Transverse colon (tissue), 4 donors: ENCODE measurements around the gene GCLC. TPM values are rescaled to one million over a fixed set of nuclear protein-coding genes. Genes with fewer than 3 reads are reported as not detected.

Experiments used
- DNase-seq: peaks from one replicate; pipeline ENCODE4 v3.0.0-alpha.2; 2019
- H3K27ac ChIP-seq, 4 donors: fragments of 200-600 bp; sonication (generic); 2 replicates each; pipeline ENCODE4 v1.5.1; 2016 to 2018; ENCODE audit warnings: inconsistent platforms in 4 of 4
- H3K27me3 ChIP-seq: fragments of 200-600 bp; sonication (generic); 2 replicates; pipeline ENCODE4 v1.5.1; 2017; ENCODE audit warnings: inconsistent platforms
- H3K36me3 ChIP-seq, 4 donors: fragments of 200-600 bp; sonication (generic); 2 replicates each; pipeline ENCODE4 v1.5.1; 2017 to 2019; ENCODE audit warnings: inconsistent platforms in 4 of 4
- H3K4me1 ChIP-seq, 4 donors: fragments of 200-600 bp; sonication (generic); 2 replicates each; pipeline ENCODE4 v1.5.1; 2017 to 2020; ENCODE audit warnings: inconsistent platforms in 4 of 4
- H3K4me3 ChIP-seq, 4 donors: fragments of 200-600 bp; sonication (generic); 1 replicate in 1 of 4; 2 replicates in 3 of 4; pipeline versions ENCODE4 v1.5.1 to v1.6.1; 2017 to 2019; ENCODE audit warnings: inconsistent platforms in 4 of 4
- H3K9me3 ChIP-seq, 2 donors: fragments of 200-600 bp; sonication (generic); 2 replicates each; pipeline ENCODE4 v1.5.1; 2017 to 2019; ENCODE audit warnings: inconsistent platforms in 2 of 2
- CTCF ChIP-seq, 5 experiments: fragments of 200-600 bp in 3 of 5; fragments of 450-650 bp in 2 of 5; sonication (generic) in 3 of 5; IDR thresholded peaks; 1 replicate in 2 of 5; 2 replicates in 3 of 5; pipeline ENCODE4 v1.5.1; 2016 to 2017; ENCODE audit warnings: antibody characterized with exemption in 5 of 5, inconsistent platforms in 3 of 5, mild to moderate bottlenecking in 2 of 5, moderate library complexity in 1 of 5
- EP300 ChIP-seq: sonication (generic); formaldehyde crosslinking; IDR thresholded peaks from one replicate; pipeline ENCODE4 v1.6.1; 2017; ENCODE audit warnings: antibody characterized with exemption, low read depth
- POLR2A ChIP-seq: fragments of 450-650 bp; IDR thresholded peaks from one replicate; pipeline ENCODE4 v1.6.1; 2016; ENCODE audit warnings: antibody characterized with exemption, mild to moderate bottlenecking, moderate library complexity
- POLR2AphosphoS5 ChIP-seq, 3 donors: sonication (generic); formaldehyde crosslinking; IDR thresholded peaks; one replicate each; pipeline ENCODE4 v1.6.1; 2016; ENCODE audit warnings: antibody characterized with exemption in 3 of 3
- WGBS, 2 donors: methylation state at CpG; one replicate each; pipeline ENCODE4 v1.1.5; 2018; ENCODE audit warnings: low coverage in 1 of 2; 5-methylcytosine and 5-hydroxymethylcytosine counted together
- in situ Hi-C, 4 donors: fragments of 200-750 bp; cut with MboI; loops; one replicate each; pipeline versions ENCODE4 v1.15.0 to v1.15.1; 2017; ENCODE audit warnings: low sequenced_read_pairs in 3 of 4, low pct_ligation_motif_present in 1 of 4, low pct_unique_long_range_greater_than_20kb in 1 of 4
- intact Hi-C: fragments of 100-400 bp; cut with DNase I; formaldehyde crosslinking; loops from one replicate; pipeline ENCODE4 v1.15.1; 2023; ENCODE audit warnings: low total_unique reads
- total RNA-seq, 4 donors: library from RNA; depleted of rRNA; stranded (reverse); fragments of >200 nt; gene quantifications; one replicate each; pipeline ENCODE4 v1.1.0, GENCODE V29; 2016

GCLC gene
- total RNA-seq, 4 donors from 2014 or later: 35.2 to 146 (median 64.1) TPM

- Histone ChIP-seq H3K4me1 (no peaks in the 10 kb centered on the region), H3K9me3 (no peaks in the 10 kb centered on the region), H3K36me3 (peaks cover 0 to 51% (median 15%) of the 10 kb centered on the region in 4 donors), H3K27me3 (no peaks in the 10 kb centered on the region), H3K27ac (no peak overlapping the region), H3K4me3 (no peak overlapping the region)
- TF ChIP-seq POLR2AphosphoS5 (IDR thresholded peaks at IDR 0.05) (no peak), EP300 (no peak), POLR2A (no peak), CTCF (IDR thresholded peaks at IDR 0.05) (no peak)
- 95 to 98% methylated on average over 4 to 5 of the region's 5 CpGs for WGBS, 2 donors
- no peak for DNase-seq
- in situ Hi-C loops: loop anchor here in 2 of 4 donors (10.0 to 25.0 kb wide), 3 partner anchors 162 to 459 kb away; partner anchors contain the start of gene KLHL31 (in 1 of the 2)
- intact Hi-C loops: loop anchor here (10.0 kb wide), 1 partner anchor 152 kb away; no protein-coding TSS in a partner anchor
Observed at GRCh38 chr6:53503060-53503459, 41.8 kb downstream of the GCLC start.

DNA sequence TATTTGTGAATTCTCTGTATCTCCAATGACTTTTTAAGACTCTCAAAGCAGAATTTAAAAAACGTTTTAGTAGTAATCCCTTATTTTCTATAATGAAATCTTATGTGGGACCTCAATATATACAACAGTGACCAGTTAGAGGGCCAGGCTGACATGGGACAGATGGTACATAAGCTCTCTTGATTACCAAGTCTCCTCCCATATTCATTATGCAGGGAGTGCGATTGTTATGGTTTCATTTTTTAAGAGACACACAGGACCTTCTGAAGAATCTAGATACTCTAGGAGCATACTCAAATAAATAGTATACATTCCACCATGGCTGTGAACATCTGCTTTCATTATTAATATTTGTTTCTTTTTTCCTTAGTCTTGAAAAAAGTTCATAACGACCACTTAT is 43.5 kb downstream of the GCLC start:
- H3K4me1 ChIP-seq: peaks cover 0 to 9% (median 0%) of the 10 kb centered on the region in 4 donors
- TF ChIP-seq EP300 (no peak), POLR2AphosphoS5 (IDR thresholded peaks at IDR 0.05) (no peak), CTCF (IDR thresholded peaks at IDR 0.05) (no peak)
- 59 to 63% methylated on average over 2 to 3 of the region's 3 CpGs for WGBS, 2 donors
- intact Hi-C loops: loop anchor here (10.0 kb wide), 1 partner anchor 153 kb away; no protein-coding TSS in a partner anchor
- no peak overlapping the region for H3K27ac ChIP-seq
- H3K36me3 ChIP-seq: peaks cover 0 to 44% (median 13%) of the 10 kb centered on the region in 4 donors
- H3K27me3 ChIP-seq: no peaks in the 10 kb centered on the region
- no peak overlapping the region for H3K4me3 ChIP-seq
- H3K9me3 ChIP-seq: no peaks in the 10 kb centered on the region
- no peak for DNase-seq
- in situ Hi-C loops: loop anchor here in 2 of 4 donors (10.0 to 25.0 kb wide), 3 partner anchors 163 to 461 kb away; partner anchors contain the start of gene KLHL31 (in 1 of the 2)

- no peak for DNase-seq
- in situ Hi-C loops (loop anchor here in 2 of 4 donors (10.0 to 25.0 kb wide), 3 partner anchors 165 to 462 kb away; partner anchors contain the start of gene KLHL31 (in 1 of the 2)), intact Hi-C loops (loop anchor here (10.0 kb wide), 1 partner anchor 155 kb away; no protein-coding TSS in a partner anchor)
- Histone ChIP-seq H3K36me3 (peaks cover 0 to 32% (median 8%) of the 10 kb centered on the region in 4 donors), H3K27me3 (no peaks in the 10 kb centered on the region), H3K9me3 (no peaks in the 10 kb centered on the region), H3K4me3 (no peak overlapping the region), H3K4me1 (peaks cover 0 to 9% (median 0%) of the 10 kb centered on the region in 4 donors), H3K27ac (no peak overlapping the region)
- WGBS, 2 donors: 100% methylated on average over 4 of the region's 4 CpGs; no CpG with 5 or more reads in 1 of the 2 donors
- no peak for TF ChIP-seq EP300
- no peak for TF ChIP-seq POLR2AphosphoS5 (IDR thresholded peaks at IDR 0.05)
- TF ChIP-seq CTCF (IDR thresholded peaks at IDR 0.05): no peak
- TF ChIP-seq POLR2A: no peak
Observed at GRCh38 chr6:53500095-53500494, 44.8 kb downstream of the GCLC start.

- in situ Hi-C loops: loop anchor here in 3 of 4 donors (5.0 to 10.0 kb wide), 2 partner anchors 223 to 226 kb away; no protein-coding TSS in a partner anchor
- H3K9me3 ChIP-seq: no peaks in the 10 kb centered on the region
- TF ChIP-seq POLR2AphosphoS5 (IDR thresholded peaks at IDR 0.05) (no peak), EP300 (no peak), POLR2A (no peak)
- no peak overlapping the region for H3K4me3 ChIP-seq
- peaks cover 0 to 9% (median 0%) of the 10 kb centered on the region in 4 donors for H3K4me1 ChIP-seq
- H3K36me3 ChIP-seq: peaks cover 0 to 24% (median 8%) of the 10 kb centered on the region in 4 donors
- no peak for DNase-seq
- no peak overlapping the region for H3K27ac ChIP-seq
- intact Hi-C loops: no loop called here
- no peaks in the 10 kb centered on the region for H3K27me3 ChIP-seq
- WGBS, 2 donors: 90 to 92% methylated on average over 2 to 3 of the region's 3 CpGs
Observed at GRCh38 chr6:53499094-53499493, 45.8 kb downstream of the GCLC start.
